Loucy (cell line): ENCODE results near the gene BCKDHA.

Experiments
- H2AFZ ChIP-seq: fragments of 200-600 bp; sonication (generic); 2 replicates; pipeline ENCODE4 v1.6.0; 2016; ENCODE audit warnings: antibody characterized with exemption, mild to moderate bottlenecking, low read length, moderate library complexity
- H3F3A ChIP-seq: fragments of 200-600 bp; 2 replicates; pipeline ENCODE4 v1.6.0; 2016; ENCODE audit warnings: antibody characterized with exemption, low read depth, mild to moderate bottlenecking
- H3K27me3 ChIP-seq: fragments of 200-600 bp; sonication (generic); 2 replicates; pipeline ENCODE4 v1.6.1; 2014; ENCODE audit warnings: low read length, mild to moderate bottlenecking; ENCODE audit not compliant: insufficient read depth, poor library complexity, severe bottlenecking
- H3K36me3 ChIP-seq: fragments of 200-600 bp; sonication (generic); 2 replicates; pipeline ENCODE4 v1.6.1; 2016; ENCODE audit warnings: low read length; ENCODE audit not compliant: insufficient read depth
- H3K4me1 ChIP-seq: fragments of 200-600 bp; sonication (generic); 2 replicates; pipeline ENCODE4 v1.5.1; 2014; ENCODE audit warnings: low read length, mild to moderate bottlenecking; ENCODE audit not compliant: insufficient read depth, poor library complexity, severe bottlenecking
- H3K4me2 ChIP-seq: fragments of 200-600 bp; sonication (generic); 2 replicates; pipeline ENCODE4 v1.6.0; 2014; ENCODE audit warnings: antibody characterized with exemption, low read length, low read depth, mild to moderate bottlenecking; ENCODE audit not compliant: poor library complexity, severe bottlenecking
- H3K4me3 ChIP-seq: fragments of 200-600 bp; sonication (generic); 2 replicates; pipeline ENCODE4 v1.5.1; 2014; ENCODE audit warnings: low read length, mild to moderate bottlenecking, mixed read lengths; ENCODE audit not compliant: poor library complexity, severe bottlenecking
- H3K79me2 ChIP-seq: fragments of 200-600 bp; sonication (generic); 2 replicates; pipeline ENCODE4 v1.6.1; 2014; ENCODE audit warnings: low read length; ENCODE audit not compliant: insufficient read depth
- H3K9ac ChIP-seq: fragments of 200-600 bp; sonication (generic); 2 replicates; pipeline ENCODE4 v1.6.0; 2014; ENCODE audit warnings: mild to moderate bottlenecking, low read depth, low read length, moderate library complexity; ENCODE audit not compliant: poor library complexity, severe bottlenecking
- H3K9me2 ChIP-seq: fragments of 200-600 bp; sonication (generic); replicated peaks from 2 replicates; pipeline ENCODE4 v1.6.1; 2016; ENCODE audit warnings: low read depth, low read length, mixed read lengths
- H3K9me3 ChIP-seq: fragments of 200-600 bp; sonication (generic); 2 replicates; pipeline ENCODE4 v1.6.1; 2014; ENCODE audit warnings: mild to moderate bottlenecking, antibody characterized with exemption, low read length, low read depth; ENCODE audit not compliant: insufficient read depth
- H4K20me1 ChIP-seq: fragments of 200-600 bp; sonication (generic); 2 replicates; pipeline ENCODE4 v1.6.0; 2014; ENCODE audit warnings: antibody characterized with exemption, low read length, mild to moderate bottlenecking; ENCODE audit not compliant: insufficient read depth, poor library complexity, severe bottlenecking
- CTCF ChIP-seq: fragments of 200-600 bp; sonication (generic); conservative IDR thresholded peaks from 2 replicates; pipeline ENCODE4 v1.5.1; 2014; ENCODE audit warnings: mild to moderate bottlenecking, antibody characterized with exemption, low read length
- EZH2phosphoT487 ChIP-seq: fragments of 200-600 bp; IDR thresholded peaks from 2 replicates; pipeline ENCODE4 v1.6.1; 2018; ENCODE audit warnings: antibody characterized with exemption, mild to moderate bottlenecking, moderate library complexity, borderline replicate concordance

Gene BCKDHA

DNA sequence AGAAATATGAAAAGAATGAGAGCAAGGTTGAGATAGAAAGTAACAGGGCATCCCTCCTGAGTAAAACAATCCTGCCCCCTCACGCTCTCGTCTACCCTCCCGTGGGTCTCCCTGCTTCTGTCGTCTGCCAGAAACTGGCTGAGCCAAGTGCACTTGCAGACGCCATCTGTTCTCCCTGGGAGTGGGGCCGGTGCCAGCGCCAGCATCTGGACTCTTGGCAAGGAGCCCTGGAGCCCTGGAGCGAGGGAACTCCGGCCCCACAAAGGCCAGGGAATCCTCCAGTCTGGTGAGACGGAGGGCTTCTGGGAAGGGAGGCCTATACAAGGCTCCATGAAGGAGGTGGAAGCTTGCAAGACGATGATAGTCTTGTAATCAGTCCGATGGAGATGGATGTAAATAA is 23.6 kb upstream of the BCKDHA start:
- no peaks in the 10 kb centered on the region for H4K20me1 ChIP-seq
- TF ChIP-seq EZH2phosphoT487, result no peak
- TF ChIP-seq CTCF, result no peak
- no peaks in the 10 kb centered on the region for H3K27me3 ChIP-seq
- H3K4me2 ChIP-seq, result no peak overlapping the region
- no peak overlapping the region for H2AFZ ChIP-seq
- no peaks in the 10 kb centered on the region for H3K9me2 ChIP-seq
- no peaks in the 10 kb centered on the region for H3K4me1 ChIP-seq
- H3F3A ChIP-seq, result no peaks in the 10 kb centered on the region
- H3K4me3 ChIP-seq, result no peak overlapping the region
- no peaks in the 10 kb centered on the region for H3K36me3 ChIP-seq
- H3K79me2 ChIP-seq, result no peaks in the 10 kb centered on the region
- H3K9ac ChIP-seq, result no peak overlapping the region
- H3K9me3 ChIP-seq, result no peaks in the 10 kb centered on the region

GRCh38 chr19:41376241-41376997 is 21.2 kb upstream of the BCKDHA start, which contains the start of gene TMEM91:
Gene TMEM91 (plus strand): TSS chr19:41376533. CDS start chr19:41378310, 1,777 bp downstream.
- Histone ChIP-seq H4K20me1 (no peaks in the 10 kb centered on the region), H2AFZ (no peak within 1 kb of the TSS), H3K27me3 (no peaks in the 10 kb centered on the region), H3K9me3 (no peaks in the 10 kb centered on the region), H3K4me3 (no peak within 1 kb of the TSS), H3F3A (no peaks in the 10 kb centered on the region), H3K4me2 (no peak within 1 kb of the TSS), H3K79me2 (no peaks in the 10 kb centered on the region), H3K9me2 (no peaks in the 10 kb centered on the region), H3K36me3 (no peaks in the 10 kb centered on the region), H3K4me1 (no peaks in the 10 kb centered on the region), H3K9ac (no peak within 1 kb of the TSS)
- no peak for TF ChIP-seq EZH2phosphoT487
- TF ChIP-seq CTCF, result no peak

DNA sequence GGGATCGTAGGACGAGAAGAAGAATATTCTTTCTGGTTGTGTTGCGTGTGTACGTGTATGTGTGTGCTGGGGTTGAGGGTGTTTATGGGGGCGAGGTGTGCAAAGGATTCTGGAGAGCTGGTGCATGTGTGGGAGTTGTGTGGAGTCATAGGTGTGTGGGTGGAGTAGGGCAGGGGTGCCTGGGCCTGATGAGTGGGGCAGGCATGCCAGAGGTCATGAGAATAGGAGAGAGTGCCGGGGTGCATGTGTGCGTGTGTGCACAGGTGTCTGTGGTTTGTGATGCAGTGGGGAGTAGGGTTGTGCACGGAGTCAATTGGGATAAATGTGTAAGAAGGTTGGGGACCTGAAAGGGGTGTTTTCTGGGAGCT is 20.6 kb upstream of the BCKDHA start:
- no peaks in the 10 kb centered on the region for H3K9me3 ChIP-seq
- TF ChIP-seq CTCF, result no peak
- no peak overlapping the region for H3K9ac ChIP-seq
- no peaks in the 10 kb centered on the region for H3K27me3 ChIP-seq
- H2AFZ ChIP-seq, result no peak overlapping the region
- H3K79me2 ChIP-seq, result no peaks in the 10 kb centered on the region
- no peak overlapping the region for H3K4me2 ChIP-seq
- no peaks in the 10 kb centered on the region for H3K36me3 ChIP-seq
- H3K4me1 ChIP-seq, result no peaks in the 10 kb centered on the region
- H3F3A ChIP-seq, result no peaks in the 10 kb centered on the region
- no peaks in the 10 kb centered on the region for H4K20me1 ChIP-seq
- H3K9me2 ChIP-seq, result no peaks in the 10 kb centered on the region
- H3K4me3 ChIP-seq, result no peak overlapping the region
